Choroid plexus epithelial cell (primary cell): ENCODE measurements around the gene PSMD1.
A peak's percentile ranks its signal among the peaks of the same experiment; 100 is the strongest.
"Not testable (repeated sequence)": the region's sequence is repeated elsewhere in the genome, so short reads cannot be mapped to it uniquely, and the experiment has no call there.

Source experiments
- DNase-seq: peaks from one replicate; pipeline ENCODE4 v3.0.0-alpha.2; 2010; ENCODE audit warnings: low read depth
- H3K4me3 ChIP-seq: 2 replicates; pipeline ENCODE4 v1.5.1; 2011; ENCODE audit warnings: low read depth, mild to moderate bottlenecking, control low read depth, low read length, moderate library complexity
- TF ChIP-seq, protein P1 (sequence below): conservative IDR thresholded peaks from 2 replicates; pipeline ENCODE4 v1.5.1; 2011; ENCODE audit warnings: low read depth, mild to moderate bottlenecking, control low read depth, inconsistent platforms, low read length, moderate library complexity

PSMD1 gene

DNA sequence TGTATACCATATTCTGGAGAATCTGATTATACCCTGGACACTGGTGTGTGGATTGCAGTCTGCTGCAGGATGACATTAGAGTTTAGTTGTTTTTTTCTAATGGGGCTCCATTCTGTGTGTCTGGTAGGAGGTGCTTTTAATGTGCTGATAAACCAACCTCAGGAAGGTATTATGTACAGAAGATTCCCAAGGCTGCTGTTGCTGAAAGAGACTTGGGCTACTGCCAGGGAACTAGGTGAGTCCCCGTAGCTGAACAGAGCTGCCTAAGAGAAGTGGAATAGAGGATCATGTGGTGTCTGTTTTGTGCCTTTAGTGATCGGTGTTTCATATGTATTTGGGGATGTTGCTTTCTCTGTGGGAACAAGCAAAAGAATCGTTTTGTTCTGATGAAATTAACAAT, 44.2 kb upstream of the PSMD1 start:
- TF ChIP-seq, protein P1, sequence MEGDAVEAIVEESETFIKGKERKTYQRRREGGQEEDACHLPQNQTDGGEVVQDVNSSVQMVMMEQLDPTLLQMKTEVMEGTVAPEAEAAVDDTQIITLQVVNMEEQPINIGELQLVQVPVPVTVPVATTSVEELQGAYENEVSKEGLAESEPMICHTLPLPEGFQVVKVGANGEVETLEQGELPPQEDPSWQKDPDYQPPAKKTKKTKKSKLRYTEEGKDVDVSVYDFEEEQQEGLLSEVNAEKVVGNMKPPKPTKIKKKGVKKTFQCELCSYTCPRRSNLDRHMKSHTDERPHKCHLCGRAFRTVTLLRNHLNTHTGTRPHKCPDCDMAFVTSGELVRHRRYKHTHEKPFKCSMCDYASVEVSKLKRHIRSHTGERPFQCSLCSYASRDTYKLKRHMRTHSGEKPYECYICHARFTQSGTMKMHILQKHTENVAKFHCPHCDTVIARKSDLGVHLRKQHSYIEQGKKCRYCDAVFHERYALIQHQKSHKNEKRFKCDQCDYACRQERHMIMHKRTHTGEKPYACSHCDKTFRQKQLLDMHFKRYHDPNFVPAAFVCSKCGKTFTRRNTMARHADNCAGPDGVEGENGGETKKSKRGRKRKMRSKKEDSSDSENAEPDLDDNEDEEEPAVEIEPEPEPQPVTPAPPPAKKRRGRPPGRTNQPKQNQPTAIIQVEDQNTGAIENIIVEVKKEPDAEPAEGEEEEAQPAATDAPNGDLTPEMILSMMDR: no peak
- DNase-seq: no peak
- H3K4me3 ChIP-seq: no peak overlapping the region

DNA sequence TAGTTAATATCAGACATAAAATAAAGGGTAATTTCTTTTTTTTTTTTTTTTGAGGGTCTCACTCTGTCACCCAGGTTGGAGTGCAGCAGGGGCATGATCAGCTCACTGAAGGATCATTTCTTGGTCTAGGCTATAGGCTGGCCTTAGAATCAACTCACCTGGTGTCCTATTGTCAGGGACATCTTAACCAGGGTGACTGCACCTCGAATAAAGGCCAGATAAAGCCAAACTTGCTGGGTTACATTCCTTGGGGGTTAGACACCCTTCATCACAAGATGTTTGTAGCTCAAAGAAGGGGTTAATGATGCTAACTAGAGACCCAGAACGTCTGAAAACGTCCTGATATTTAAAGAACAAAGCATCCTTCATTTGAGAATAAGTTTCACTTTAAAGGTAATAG, 42.8 kb upstream of the PSMD1 start:
- H3K4me3 ChIP-seq: no peak overlapping the region
- TF ChIP-seq, protein P1: no peak
- DNase-seq: no peak

DNA sequence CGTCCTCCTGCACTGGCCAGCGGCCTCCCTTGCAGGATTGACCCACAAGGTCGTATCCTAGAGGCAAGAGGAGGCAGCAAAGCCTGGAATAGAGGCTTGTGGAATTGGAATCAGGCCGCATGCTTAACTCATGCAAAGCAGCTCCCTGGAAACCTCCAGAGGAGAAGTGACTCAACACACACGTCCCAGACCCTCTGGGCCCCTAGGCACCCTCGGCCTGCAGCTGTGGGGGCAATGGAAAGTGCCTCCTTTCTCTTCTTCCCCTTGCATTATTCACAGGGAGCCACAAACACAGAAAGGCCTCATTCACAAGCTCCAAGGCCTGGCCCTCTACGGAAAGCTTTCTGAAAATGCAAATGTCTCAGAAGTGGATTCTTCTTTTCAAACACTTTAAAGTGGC, 41.2 kb upstream of the PSMD1 start:
- TF ChIP-seq, protein P1: no peak
- no peak overlapping the region for H3K4me3 ChIP-seq
- DNase-seq: no peak

DNA sequence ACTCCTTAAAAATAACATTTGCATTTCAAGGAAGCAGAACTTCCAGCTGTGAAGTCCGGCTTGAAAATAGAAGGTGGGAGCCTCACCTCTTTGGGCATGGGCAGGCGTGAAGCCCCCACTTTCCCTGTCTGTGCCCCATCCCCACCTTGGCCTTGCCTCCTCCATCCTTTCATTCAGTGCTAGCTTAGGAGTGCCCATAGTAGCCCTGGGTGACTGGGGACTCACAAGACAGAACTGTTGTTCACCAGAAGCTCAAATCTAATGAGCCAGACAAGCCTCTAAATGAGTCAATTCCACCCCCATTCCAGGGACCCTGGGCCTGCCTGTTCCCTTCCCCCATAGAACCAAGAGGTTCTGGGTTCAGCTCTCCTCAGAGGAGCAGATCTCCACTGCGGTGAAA, 40.7 kb upstream of the PSMD1 start:
- no peak for DNase-seq
- TF ChIP-seq, protein P1: no peak
- H3K4me3 ChIP-seq: no peak overlapping the region

DNA sequence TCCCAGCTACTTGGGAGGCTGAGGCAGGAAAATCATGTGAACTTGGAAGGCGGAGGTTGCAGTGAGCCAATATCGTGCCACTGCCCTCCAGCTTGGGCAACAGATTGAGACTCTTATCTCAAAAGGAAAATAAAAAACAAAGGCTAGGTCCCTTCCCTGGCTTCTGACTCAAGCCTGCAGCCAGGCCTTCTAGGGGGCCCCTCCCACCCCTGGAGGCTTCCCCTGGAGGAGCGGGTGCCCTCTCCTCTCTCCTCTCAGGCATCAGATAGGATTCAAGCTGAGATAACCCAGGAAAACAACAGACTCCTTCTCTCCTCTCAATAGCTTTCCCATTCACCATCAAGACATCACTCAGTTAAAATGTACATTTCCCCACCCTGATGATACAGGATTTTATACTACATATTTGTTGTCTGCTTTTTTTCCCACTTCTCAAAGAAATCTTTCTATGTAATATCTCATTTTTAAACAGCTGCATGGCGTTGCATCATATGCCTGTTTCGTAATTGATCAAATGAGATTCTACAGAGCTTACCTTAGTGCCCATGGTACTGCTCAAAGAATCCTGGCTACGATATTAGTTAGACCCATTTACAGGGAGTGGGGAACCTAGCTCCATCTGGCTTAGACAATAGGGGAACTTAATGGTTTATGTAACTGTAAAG, 40.0 kb upstream of the PSMD1 start:
- TF ChIP-seq, protein P1: no peak
- peak; percentile 30 for DNase-seq

DNA sequence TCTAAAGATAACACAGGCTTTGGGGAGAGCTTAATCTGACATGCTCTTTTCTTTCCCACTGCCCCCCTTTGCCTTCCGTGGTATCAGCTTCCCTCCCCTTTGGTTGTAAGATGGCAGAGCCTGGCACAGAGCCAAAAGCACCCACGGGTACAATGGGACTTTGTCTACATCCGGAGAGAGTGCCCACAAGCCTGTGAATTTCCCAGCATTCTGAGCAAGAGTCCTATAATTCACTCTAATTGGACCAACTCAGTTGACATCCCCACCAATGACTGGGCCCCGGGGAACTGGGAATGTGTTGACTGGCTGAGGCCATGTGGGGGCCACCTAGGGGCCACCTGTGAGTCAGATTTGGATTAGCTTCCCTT, 39.5 kb upstream of the PSMD1 start:
- no peak for DNase-seq
- no peak overlapping the region for H3K4me3 ChIP-seq

More for the DNA sequence above, 40.0 kb upstream of the PSMD1 start:
- H3K4me3 ChIP-seq: no peak overlapping the region

DNA sequence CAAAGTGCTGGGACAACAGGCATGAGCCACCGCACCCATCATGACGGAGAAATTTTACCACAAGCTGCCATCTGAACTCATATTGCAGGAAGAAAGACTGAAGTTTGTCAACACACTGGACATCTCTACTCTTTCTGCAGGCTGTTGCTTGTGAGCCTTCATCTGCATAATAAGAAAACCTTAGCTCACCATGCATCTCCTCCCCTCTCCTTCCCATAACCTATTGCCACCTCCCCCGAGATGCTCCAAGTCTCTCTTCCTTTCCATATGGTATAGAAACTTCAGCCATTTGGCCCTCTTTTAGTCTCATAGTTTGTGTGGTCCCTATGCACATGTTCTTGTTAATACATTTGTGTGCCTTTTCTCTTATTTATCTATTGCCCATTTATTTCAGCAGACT, 38.5 kb upstream of the PSMD1 start:
- H3K4me3 ChIP-seq: no peak overlapping the region
- TF ChIP-seq, protein P1: no peak
- DNase-seq: no peak

More for the DNA sequence above, 39.5 kb upstream of the PSMD1 start:
- TF ChIP-seq, protein P1: no peak

DNA sequence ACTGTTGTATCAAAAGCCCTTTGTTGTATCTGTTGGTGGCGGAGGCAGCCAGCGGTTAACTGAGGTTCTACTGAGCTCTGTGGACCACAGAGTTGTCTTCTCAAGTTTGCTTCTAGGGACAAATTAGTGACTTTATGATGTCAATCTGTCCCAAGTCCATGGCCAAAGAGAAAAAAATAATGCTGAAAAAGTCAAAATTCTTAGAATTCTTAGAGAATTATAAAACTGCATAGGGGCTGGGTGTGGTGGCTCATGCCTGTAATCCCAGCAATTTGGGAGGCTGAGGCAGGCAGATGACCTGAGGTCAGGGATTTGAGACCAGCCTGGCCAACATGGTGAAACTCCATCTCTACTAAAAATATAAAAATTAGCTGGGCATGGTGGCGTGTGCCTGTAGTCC, 31.6 kb upstream of the PSMD1 start:
- not testable (repeated sequence) for H3K4me3 ChIP-seq, DNase-seq
